Ramos (cell line): ENCODE results near the gene LAMC1.

ENCODE experiments used
- in situ Hi-C: fragments of 300-500 bp; cut with MboI; formaldehyde crosslinking; loops from one replicate; pipeline ENCODE4 v1.14.3; 2022; ENCODE audit warnings: low sequenced_read_pairs; ENCODE audit not compliant: unreplicated experiment

The LAMC1 gene

DNA sequence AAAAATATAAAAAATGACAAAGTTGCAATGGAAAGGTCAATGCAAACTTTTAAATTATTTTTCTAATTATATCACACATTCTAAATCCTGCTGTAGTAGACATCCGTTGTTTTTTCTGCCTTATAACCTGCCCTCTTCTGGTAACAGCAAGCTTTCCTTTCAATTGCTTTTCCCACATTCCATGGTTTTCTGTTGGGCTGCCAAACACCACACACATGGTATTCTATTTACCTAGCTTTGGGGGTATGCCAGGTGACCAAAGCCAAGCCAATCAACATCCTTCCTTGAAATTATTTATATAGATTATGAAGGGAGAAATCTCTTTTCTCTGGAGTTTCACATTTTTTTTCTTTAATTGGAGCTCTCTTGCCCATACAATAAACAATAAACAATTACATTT is 3.4 kb upstream of the LAMC1 start:
- in situ Hi-C loops: no loop called here

DNA sequence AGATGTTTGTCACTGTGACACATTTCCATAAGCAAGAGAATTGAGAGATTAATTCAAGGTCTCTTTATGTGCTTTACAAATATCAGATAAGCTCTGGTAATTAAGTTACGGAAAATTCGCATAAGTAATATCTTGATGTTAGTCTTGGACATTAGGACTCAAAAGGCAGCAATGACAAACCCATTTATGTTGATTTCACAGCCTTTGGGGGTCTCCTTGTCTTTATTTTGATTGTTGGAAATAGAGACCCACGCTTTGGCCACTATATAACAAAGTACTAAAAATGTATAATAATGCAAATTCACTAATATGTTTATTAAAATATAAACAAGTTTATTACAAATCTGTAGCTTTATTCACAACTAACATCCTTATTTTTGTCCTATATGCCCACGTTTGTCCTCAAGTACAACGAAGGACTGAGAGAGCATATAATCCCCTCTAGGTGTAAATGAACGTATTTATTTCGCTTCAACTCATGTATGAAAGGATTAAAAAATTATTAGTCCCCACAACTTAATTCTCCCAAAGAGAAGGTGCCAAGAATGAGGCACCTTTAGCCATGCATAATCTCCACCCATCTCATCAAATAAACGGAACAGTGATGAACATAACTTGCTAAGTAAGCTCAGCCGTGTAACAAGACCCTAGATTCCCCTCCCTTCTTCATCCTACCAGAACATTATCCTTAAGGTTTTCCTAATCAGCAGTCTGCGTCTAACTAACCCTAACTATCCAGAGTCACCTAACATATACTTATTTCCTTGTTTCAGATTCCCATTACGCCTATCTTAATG is 1.6 kb upstream of the LAMC1 start:
- in situ Hi-C loops: no loop called here

DNA sequence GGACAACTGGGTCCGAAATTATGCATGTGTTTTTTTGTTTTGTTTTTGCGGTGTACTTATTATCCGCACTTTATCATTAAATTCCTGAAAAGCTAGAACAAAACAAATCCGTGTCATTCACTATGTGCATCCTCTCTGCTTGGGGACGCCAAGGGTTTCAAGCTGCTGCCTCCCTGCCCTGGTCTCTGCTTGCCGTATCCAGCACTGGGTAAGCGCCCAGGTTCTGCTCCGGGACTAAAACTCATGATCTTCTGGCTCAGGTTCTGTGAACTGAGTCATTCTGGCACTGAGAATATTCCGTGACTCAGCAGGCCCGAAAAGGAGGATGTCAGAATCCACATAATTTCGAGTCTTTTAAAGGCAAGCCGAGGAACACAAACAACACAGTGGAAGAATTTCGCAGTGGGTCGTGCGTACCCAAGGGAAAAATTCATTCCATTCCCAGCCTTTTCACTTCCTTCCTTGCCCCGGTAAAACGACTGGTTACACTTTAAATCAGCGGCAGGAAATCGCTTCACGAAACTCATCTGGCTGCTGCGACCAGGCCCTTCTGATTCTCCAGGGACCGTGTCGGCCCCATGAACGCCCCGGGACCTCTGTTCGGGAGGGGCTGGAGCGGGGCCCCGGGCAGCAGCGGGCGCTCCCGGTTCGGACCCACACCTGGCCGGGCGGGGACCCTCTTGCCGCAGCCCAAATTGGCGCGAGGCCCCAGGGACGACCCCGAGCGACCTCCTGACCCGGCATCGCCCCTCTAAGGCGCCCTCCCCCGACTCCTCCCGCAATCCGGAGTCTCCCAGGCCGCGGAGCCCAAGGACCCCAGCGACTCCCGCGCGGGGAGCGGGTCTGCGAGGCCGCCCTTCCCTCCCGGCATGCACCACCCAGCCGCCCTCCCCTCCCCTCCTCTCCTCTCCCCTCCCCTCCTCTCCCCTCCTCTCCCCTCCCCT is 746 bp upstream of the LAMC1 start:
- in situ Hi-C loops: no loop called here

DNA sequence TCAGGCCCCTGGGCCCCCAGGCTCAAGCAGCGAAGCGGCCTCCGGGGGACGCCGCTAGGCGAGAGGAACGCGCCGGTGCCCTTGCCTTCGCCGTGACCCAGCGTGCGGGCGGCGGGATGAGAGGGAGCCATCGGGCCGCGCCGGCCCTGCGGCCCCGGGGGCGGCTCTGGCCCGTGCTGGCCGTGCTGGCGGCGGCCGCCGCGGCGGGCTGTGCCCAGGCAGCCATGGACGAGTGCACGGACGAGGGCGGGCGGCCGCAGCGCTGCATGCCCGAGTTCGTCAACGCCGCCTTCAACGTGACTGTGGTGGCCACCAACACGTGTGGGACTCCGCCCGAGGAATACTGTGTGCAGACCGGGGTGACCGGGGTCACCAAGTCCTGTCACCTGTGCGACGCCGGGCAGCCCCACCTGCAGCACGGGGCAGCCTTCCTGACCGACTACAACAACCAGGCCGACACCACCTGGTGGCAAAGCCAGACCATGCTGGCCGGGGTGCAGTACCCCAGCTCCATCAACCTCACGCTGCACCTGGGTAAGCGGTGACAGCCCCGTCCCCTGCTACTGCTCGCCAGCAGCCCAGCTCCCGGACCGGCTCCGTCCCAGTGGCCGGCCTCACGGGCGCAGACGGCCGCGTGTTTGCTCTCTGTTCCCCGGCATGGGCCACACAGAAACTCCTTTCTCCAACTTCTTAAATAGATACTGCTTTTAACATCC is 539 bp downstream of the LAMC1 start:
- in situ Hi-C loops: no loop called here

DNA sequence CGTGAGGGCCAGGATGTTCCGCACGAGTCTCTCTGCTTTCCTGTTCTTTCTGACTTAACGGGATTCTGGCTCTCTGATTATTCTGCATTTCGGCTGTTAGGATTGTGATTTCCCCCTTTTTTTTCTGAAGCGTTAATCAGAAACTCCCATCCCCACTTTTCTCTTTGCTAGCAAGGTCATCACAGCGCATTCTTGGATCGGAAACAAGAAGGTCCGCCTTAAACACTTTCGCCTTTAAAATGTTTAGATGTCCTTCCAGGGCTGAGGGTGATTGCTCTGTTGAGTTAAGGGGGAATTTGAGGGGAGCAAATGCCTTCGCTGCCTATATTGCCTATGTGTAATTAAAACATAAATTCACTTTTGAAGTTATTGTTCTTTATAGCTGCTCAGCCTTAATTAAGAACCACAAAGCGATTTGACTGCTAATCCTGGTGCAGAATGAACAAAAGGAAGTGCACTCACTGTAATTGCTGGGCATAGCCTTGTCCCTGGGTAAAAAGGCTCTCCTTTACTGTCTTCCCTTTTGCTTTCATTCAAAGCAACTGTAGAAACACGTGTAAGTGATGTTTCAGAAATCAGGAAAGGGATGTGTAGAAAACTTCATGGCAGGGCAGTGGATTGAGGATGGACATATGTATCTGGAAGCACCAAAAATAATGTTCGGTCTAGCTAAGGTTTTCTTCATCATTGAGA is 1.2 kb downstream of the LAMC1 start:
- in situ Hi-C loops: no loop called here

DNA sequence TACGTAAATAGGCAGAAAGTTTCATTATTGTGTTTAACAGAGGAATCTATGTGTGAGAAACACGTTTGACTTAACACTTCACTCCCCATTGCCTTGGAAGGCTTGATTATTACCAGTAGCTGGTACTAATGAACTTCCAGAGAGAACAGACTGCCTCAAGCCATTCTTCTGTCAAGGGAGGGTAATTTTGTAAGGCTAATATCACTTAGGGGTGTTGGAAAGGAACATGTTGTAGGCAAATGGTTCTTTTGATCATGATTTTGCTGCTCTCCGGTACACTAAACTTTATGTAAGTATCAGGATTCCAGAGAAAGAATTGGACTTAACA is 1.8 kb downstream of the LAMC1 start:
- in situ Hi-C loops: no loop called here

DNA sequence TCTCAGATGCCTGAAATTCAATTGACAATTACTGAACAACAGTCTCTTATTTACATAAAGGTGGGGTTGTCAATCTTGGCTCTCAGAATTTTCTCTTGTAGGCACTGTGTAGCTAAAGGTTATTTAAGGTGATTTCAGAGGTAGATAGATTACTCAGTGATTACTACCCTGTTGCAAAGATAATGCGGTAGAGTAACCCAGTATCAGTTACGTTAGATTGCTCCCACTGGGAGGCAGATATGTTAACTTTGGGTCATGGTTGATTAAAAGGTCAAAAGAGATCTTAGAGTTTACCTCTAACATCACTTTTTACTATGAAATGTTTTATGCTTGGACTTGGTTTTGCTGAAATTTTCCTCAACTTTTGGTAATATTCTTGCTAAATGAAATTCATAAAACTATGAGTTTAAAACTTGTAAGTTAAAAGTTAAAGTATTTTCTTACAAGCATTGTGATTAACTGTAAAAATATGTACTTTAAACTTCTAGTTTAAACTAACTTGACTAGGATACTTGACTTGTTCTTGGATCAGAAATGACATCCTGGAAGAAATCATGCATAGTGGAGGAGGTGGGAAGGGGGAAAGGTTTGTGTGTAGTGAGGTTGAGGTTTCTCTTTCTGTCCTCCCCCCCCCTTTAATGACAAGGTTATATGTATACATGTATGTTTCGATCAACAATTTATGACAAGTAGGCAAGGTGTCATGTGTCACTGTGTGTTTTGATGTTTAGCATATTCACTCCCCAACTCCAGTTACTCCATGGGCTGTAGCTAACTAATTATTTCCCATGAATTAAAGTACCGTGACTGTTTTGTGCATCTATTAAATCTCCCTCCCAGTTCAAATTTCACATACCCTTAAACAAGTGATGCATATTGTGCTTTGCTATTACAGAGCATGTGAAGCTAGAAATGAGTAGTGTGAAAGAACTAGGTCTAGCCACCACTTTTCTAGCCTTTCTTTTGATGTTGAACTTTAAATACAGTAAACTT is 2.9 kb downstream of the LAMC1 start:
- in situ Hi-C loops: no loop called here

DNA sequence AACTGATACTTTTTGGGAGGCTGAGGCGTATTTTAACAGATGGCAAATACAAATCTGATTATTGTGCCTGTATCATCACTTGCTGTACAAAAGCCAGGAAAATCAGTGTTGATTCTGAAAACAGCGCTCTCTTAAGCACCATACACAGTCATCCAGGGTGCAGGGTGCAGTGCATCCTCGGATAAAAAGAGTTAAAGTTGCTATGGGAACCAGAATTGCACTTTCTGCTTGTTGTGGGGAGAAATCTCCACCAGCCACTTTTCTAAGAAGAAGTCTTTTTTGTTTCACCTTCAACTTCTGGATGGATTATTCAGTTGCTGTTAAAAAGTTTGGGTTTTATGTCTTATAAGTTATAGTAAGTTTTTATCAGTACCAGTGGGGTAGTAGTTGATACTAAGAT is 3.8 kb downstream of the LAMC1 start:
- in situ Hi-C loops: no loop called here

DNA sequence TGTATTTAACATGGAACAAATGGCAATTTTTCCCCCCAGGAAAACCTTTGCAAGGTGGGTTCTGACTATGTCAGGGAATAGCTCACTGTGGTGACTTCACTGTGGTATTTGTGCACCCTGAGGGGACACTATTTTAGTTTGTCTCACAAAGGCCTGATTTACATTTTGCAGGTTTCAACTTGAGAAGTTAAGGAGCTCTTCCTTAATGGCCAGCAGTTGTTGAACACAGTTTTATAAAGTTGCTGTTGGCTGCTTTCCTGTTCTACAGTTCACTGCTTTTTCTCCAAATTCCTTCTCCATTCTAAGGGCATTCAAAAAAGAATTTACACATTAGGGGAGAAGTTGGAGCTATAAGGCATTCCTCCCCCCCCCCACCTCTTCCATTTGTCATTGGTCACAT is 4.6 kb downstream of the LAMC1 start:
- in situ Hi-C loops: no loop called here

DNA sequence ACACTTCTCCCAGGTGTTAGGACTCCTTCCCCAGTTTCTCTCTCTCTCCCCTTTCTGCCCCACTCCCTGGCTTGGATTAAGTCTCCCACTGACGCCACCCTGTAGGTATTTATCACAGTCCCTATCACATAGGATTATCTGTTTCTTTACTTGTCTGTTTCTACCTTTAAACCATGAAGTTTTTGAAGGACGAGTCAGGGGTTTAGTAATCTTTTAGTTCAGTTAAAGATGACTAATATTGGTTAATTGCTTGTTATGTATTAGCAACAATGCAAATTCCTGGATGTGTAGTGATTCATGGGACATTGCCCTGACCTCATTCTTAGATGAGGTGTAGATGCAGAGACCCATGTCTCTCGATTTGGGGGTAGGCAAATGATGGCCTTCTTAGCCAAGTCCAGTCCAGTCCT is 6.4 kb downstream of the LAMC1 start:
- in situ Hi-C loops: no loop called here

DNA sequence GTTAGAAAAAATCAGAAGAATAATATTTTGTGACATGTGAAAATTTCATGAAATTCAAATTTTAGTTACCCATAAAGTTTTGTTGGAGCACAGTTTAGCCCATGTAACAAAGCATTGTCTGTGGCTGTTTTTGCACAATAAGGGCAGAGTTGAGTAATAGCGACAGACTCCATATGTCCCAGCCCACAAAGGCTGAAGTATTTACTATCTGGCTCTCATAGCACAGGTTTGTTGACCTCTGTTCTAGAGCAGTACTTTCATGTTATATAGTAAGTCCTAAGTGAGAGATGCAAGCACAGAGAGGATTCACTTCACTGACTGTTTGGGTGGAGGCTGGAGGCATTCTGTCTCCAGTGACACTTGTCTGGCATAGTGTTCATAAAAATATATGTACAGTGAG is 6.8 kb downstream of the LAMC1 start:
- in situ Hi-C loops: no loop called here

DNA sequence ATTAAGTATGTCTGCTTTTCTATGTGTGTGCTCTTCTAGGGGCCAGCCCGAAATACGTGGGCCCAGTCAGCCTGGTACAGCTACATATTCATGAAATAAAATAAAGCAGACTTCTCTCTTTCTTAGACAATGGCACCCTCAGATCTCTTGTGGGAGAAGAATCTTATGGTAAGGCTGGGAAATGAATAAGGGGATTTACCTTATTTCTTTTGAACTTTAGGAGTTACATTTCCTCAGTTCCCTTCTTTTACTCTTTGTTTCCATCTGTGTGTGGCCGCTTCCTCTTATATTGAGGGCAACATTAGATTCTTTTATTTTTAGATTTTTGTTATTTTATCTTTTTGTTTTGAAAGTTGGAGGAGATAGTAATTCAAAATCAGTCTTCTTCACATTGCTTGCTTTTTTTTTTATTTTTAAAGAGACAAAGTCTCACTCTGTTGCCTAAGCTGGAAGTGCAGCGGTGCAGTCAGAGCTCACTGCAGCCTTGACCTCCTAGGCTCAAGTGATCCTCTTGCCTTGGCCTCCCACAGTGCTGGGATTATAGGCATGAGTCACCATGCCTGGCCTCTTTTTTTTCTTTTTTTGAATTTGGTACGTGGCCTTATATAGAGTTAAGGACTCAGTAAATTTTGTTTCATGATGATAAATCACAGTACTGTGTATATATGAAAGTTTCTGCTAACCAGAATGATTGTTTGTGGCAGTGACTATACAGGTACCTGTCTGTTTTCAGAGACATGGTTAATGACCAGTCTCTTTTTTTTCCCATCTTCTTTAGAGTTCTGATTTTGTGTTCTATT is 9.1 kb downstream of the LAMC1 start:
- in situ Hi-C loops: no loop called here

DNA sequence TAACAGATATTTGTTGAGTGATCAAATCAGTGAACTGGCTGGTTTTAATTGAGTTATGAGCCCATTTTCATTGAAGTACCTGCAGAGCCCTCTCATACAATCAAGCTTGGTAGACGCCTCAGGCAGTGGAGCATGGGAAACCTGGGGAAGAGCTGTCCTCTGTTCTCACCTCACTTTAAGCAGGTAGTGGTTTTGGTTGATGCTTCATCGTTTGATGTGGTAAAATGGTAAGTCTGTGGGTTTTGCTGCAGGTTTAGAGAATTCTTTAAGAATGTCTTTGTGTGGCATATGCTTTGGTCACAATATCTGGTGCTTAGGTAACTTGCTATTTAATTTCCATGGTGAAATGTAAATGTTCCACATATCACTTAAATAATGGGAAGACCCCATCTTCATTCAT is 10.0 kb downstream of the LAMC1 start:
- in situ Hi-C loops: no loop called here

DNA sequence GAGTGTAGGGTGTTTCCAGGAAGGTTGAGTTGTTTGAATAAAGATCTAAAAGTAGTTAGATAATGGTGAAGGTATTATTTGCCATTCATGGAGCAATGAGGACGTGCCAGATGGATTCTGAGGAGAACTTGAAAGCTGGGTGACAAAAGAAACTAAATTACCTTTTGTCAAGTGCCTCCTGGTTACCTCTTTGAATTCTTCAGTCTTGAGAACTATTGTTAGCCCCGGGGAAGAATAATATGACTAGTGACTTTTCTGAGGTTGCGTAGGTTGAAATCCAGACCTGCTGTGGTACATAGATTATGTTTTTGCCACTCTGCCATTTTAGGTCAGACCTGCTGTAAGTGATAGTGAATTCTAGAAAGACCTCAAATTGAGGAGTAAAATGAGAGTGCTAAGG is 11.5 kb downstream of the LAMC1 start:
- in situ Hi-C loops: no loop called here

DNA sequence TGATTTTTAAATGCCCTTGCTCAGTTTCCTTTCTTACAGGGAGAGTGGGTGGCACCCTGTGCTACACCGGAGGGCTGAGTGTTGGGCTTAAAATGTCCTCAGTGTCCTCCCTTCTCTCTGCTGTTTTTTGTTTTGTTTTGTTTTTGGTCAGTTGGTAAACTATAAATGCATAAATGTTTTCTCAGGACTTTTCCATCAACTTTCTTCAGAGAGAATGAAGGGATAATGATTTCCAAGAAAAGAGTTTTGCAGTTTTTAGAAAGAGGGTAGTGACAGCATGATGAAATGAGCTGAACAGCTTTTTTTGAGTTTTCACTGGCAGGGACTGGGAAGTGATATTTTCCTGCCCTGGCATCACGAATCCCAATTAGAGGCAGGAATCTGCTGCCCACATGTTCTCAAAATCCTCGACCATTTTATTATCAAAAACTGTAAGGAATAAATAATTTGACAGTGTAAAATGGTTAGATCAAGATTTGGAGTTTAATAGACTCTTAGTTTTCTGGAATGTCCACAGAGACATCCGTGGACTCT is 15.2 kb downstream of the LAMC1 start:
- in situ Hi-C loops: no loop called here

DNA sequence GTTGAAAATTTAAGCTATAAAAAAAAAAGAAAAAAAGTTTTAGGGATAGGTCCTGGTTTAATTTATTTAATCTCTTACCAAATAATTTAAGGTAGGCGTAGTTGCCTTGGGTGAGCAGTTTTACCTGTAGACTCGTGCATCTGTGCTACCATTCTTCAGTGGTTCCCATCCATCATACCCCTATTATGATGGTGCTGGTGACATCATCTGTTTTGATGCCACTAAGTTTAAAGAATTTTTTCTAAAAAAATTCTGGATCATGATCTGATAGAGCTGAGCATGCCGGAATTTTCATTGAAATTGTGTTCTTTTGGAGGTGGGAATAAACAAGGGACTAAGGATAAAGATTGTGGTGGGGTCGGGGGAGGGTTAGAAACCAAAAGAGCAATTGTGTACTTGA is 15.7 kb downstream of the LAMC1 start:
- in situ Hi-C loops: no loop called here

DNA sequence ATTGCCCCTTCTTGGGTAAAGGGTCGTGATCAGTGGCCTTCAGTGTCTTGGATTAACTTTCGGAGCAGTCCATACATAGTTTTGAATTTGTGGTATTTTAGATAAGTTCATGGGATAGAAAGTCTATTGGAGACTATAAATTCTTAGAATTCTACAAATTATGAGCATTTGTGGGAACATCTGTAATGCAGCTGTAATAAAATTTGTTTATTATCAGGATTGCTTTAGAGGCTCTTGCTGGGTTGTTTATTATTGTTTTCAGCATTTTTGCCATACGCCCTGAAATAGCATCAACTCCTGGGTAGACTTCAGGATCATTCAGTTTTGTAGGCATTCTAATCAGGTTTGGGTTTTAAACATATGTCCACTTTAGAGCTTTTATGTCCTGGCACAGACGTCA is 16.1 kb downstream of the LAMC1 start:
- in situ Hi-C loops: no loop called here

DNA sequence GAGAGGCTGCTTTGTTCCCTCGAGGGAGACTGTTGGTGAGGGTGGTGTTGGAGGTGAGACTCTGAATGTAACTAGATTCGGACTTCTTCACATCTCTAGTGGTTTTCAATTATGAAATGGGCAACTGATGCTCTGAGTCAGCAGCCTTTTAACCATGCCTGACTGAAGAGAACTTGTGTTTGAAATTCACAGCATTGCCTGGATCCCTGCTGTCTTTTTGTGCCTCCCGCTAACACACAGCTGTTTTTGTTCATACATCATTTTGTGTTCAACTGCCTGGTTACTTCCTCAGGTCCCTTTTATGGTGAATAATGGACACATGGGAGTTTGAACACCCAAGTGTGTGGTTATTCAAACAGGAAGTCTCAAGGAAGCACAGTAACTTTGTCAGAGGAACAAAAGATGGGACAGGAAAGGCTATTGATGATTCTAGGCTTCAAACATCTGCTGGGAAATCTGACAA is 16.8 kb downstream of the LAMC1 start:
- in situ Hi-C loops: no loop called here
